OCI-LY1 (cell line): Measurements from ENCODE around the gene CNOT8.

Experiments
- CTCF ChIP-seq: fragments of 200-600 bp; sonication (generic), shearing (Covaris generic); IDR thresholded peaks from 2 replicates; pipeline ENCODE4 v1.5.1; 2017; ENCODE audit warnings: mild to moderate bottlenecking, antibody characterized with exemption, low read length, moderate library complexity, mixed read lengths
- EZH2 ChIP-seq: fragments of 200-600 bp; sonication (generic), shearing (Covaris generic); IDR thresholded peaks from 2 replicates; pipeline ENCODE4 v1.8.0; 2017; ENCODE audit warnings: borderline replicate concordance, mixed run types, mild to moderate bottlenecking, antibody characterized with exemption, low read length, moderate library complexity, mixed read lengths

- no peak for TF ChIP-seq EZH2
- no peak for TF ChIP-seq CTCF
These were observed 38.2 kb downstream of the CNOT8 start for GRCh38 chr5:154896562-154897165.
